ENCODE measurements around the gene ABLIM2. TPM values are rescaled to one million over a fixed set of nuclear protein-coding genes. Genes with fewer than 3 reads are reported as not detected.

ABLIM2 gene
- total and polyA plus RNA-seq, 2 of the 4 experiments (the other 2 are of a cell fraction): under 0.01 to 0.10 TPM

DNA sequence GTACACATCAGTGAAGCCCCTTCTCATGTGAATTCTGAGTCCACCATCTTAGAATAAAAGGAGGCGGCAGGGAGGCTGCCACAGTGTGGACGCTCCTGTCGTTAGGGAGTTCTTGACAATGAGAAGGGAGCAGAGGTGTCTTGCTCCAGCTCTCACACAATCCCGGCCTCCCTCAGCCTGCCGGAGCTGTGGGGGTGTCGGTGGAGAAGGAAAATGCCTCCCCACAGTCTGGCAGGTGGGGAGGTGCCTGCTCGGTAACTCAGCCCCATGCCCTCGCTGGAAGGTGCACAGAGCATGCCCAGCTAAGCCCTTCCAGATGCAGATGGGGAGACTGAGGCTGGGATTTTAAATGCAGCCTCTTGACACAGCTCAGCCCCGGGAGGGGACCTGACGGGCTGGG is 20.5 kb upstream of the ABLIM2 start:
- H4K5ac ChIP-seq (ENCODE audit: low read depth, low read length): no peak overlapping the region
- no peak overlapping the region for H3K4me2 ChIP-seq (ENCODE audit: low read depth, low read length)
- H3K23ac ChIP-seq (ENCODE audit: low read depth, low read length): no peak overlapping the region
- peaks cover 7% of the 10 kb centered on the region for H3K4me1 ChIP-seq (ENCODE audit: control insufficient read depth, insufficient read depth, low read length)
- no TSS peak for BruUV-seq (replicated peaks)
- no peak overlapping the region for H4K91ac ChIP-seq (ENCODE audit: insufficient read depth, low read depth, low read length)
- H3K36me3 ChIP-seq (ENCODE audit: control insufficient read depth, insufficient read depth, low read length): no peaks in the 10 kb centered on the region
- H2AK9ac ChIP-seq (replicated peaks; ENCODE audit: low read depth, low read length, poor library complexity): peak overlapping the region; percentile 16
- intact Hi-C loops (cut with micrococcal nuclease) (loop anchor here (5.0 kb wide), 1 partner anchor 38 kb away; no protein-coding TSS in a partner anchor), in situ Hi-C loops (cut with MboI; ENCODE audit: low sequenced_read_pairs) (loop anchor here (5.0 kb wide), 1 partner anchor 223 kb away; no protein-coding TSS in a partner anchor), dilution Hi-C loops (cut with HindIII; ENCODE audit: low sequenced_read_pairs, unreplicated experiment) (no loop called here)
- no peaks in the 10 kb centered on the region for H3K9me3 ChIP-seq (ENCODE audit: control insufficient read depth, insufficient read depth, low read length)
- WGBS, 2 experiments (ENCODE audit: extremely low coverage in 2 of 2, insufficient read length in 1 of 2): 52% methylated on average over 4 of the region's 10 CpGs; no CpG with 5 or more reads in 1 of the 2 experiments
- no peak overlapping the region for H3K4me3 ChIP-seq (ENCODE audit: insufficient read depth, low read depth, low read length)
- peaks cover 24% of the 10 kb centered on the region; the same call in 1 of the 2 replicates for H3K27me3 ChIP-seq (ENCODE audit: control insufficient read depth, insufficient read depth, low read length)
- TF ChIP-seq SMC3 (IDR thresholded peaks at IDR 0.05; ENCODE audit: low read depth, low read length) (no peak), MXI1 (IDR thresholded peaks at IDR 0.05; ENCODE audit: borderline replicate concordance, low read depth, low read length) (no peak), CHD1 (IDR thresholded peaks at IDR 0.05; ENCODE audit: low read depth, low read length) (no peak), CEBPB (IDR thresholded peaks at IDR 0.05; ENCODE audit: low read depth, low read length) (no peak), NFE2L2 (IDR thresholded peaks at IDR 0.05; ENCODE audit: low read depth, low read length) (no peak), MAFK (IDR thresholded peaks at IDR 0.05; ENCODE audit: low read depth, low read length) (no peak), RFX5 (IDR thresholded peaks at IDR 0.05; ENCODE audit: low read depth, low read length) (no peak)
- TF ChIP-seq, protein P1, sequence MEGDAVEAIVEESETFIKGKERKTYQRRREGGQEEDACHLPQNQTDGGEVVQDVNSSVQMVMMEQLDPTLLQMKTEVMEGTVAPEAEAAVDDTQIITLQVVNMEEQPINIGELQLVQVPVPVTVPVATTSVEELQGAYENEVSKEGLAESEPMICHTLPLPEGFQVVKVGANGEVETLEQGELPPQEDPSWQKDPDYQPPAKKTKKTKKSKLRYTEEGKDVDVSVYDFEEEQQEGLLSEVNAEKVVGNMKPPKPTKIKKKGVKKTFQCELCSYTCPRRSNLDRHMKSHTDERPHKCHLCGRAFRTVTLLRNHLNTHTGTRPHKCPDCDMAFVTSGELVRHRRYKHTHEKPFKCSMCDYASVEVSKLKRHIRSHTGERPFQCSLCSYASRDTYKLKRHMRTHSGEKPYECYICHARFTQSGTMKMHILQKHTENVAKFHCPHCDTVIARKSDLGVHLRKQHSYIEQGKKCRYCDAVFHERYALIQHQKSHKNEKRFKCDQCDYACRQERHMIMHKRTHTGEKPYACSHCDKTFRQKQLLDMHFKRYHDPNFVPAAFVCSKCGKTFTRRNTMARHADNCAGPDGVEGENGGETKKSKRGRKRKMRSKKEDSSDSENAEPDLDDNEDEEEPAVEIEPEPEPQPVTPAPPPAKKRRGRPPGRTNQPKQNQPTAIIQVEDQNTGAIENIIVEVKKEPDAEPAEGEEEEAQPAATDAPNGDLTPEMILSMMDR (conservative IDR thresholded peaks at IDR 0.05; ENCODE audit: low read depth, low read length): no peak
- peaks cover 6% of the 10 kb centered on the region; the same call in 1 of the 2 replicates for H4K20me1 ChIP-seq (ENCODE audit: insufficient read depth, low read length)
- DNase-seq (no peak), ATAC-seq (ENCODE audit: low read depth) (no peak)
- H3K4ac ChIP-seq (ENCODE audit: low read depth, low read length): no peak overlapping the region
- H3K79me1 ChIP-seq (ENCODE audit: low read depth in 1 of 2, low read length in 2 of 2): no peaks in the 10 kb centered on the region
- no peak overlapping the region for H3K18ac ChIP-seq (ENCODE audit: low read depth, low read length)
- peaks cover 16% of the 10 kb centered on the region for H3K9me1 ChIP-seq (ENCODE audit: insufficient read depth, low read length)
- no peak overlapping the region for H3K14ac ChIP-seq (replicated peaks; ENCODE audit: low read depth, low read length)
- H2BK120ac ChIP-seq (ENCODE audit: low read depth, low read length): no peak overlapping the region
- H2AK5ac ChIP-seq (ENCODE audit: low read depth, low read length): no peak overlapping the region
- CTCF ChIA-PET: interaction anchor here (0.6 kb wide), 1 partner anchor 79 kb away, joined by 3 read pairs; no protein-coding TSS in a partner anchor
- no peak overlapping the region for H2BK20ac ChIP-seq (ENCODE audit: low read depth, low read length)
- no peak overlapping the region for H3K56ac ChIP-seq (ENCODE audit: extremely low read depth, insufficient read depth, low read length)
- H2AFZ ChIP-seq (replicated peaks; ENCODE audit: low read length, poor library complexity): no peak overlapping the region
- H2BK15ac ChIP-seq (ENCODE audit: low read depth, low read length): no peak overlapping the region
- no peak overlapping the region for H2BK5ac ChIP-seq (ENCODE audit: low read depth, low read length, poor library complexity, severe bottlenecking)
- POLR2A ChIA-PET (ENCODE audit: unreplicated experiment): no interaction called here
- H4K8ac ChIP-seq (ENCODE audit: low read depth in 2 of 2, low read length in 2 of 2): no peak overlapping the region
- H3K9ac ChIP-seq (ENCODE audit: low read depth, low read length): no peak overlapping the region
- H3K27ac ChIP-seq (ENCODE audit: insufficient read depth, low read length): no peak overlapping the region
